HG03159 (cell line): ENCODE results near the gene SRRD.
"Not testable (repeated sequence)": the region's sequence is repeated elsewhere in the genome, so short reads cannot be mapped to it uniquely, and the experiment has no call there.

ENCODE experiments used
- ATAC-seq: cut with Tn5 transposase; IDR thresholded peaks from one replicate; pipeline ENCODE4 v1.9.1; 2021; ENCODE audit warnings: mild to moderate bottlenecking, moderate library complexity; ENCODE audit not compliant: unreplicated experiment

The SRRD gene, protein sequence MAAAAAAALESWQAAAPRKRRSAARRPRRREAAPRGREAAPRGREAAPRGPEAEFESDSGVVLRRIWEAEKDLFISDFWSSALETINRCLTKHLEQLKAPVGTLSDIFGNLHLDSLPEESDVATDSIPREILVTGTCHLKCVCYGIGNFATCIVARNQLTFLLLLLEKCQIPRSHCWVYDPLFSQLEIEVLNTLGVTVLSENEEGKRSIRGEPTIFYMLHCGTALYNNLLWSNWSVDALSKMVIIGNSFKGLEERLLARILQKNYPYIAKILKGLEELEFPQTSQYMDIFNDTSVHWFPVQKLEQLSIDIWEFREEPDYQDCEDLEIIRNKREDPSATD

GRCh38 chr22:26483439-26484359, at the start of gene SRRD, which contains the start of gene HPS4:
SRRD (plus strand) TSS chr22:26483877; CDS start chr22:26483891, 14 bp downstream.
HPS4 (minus strand) TSS chr22:26483783; CDS start chr22:26481762, 2,021 bp downstream.
- peak; percentile 59 for ATAC-seq

DNA sequence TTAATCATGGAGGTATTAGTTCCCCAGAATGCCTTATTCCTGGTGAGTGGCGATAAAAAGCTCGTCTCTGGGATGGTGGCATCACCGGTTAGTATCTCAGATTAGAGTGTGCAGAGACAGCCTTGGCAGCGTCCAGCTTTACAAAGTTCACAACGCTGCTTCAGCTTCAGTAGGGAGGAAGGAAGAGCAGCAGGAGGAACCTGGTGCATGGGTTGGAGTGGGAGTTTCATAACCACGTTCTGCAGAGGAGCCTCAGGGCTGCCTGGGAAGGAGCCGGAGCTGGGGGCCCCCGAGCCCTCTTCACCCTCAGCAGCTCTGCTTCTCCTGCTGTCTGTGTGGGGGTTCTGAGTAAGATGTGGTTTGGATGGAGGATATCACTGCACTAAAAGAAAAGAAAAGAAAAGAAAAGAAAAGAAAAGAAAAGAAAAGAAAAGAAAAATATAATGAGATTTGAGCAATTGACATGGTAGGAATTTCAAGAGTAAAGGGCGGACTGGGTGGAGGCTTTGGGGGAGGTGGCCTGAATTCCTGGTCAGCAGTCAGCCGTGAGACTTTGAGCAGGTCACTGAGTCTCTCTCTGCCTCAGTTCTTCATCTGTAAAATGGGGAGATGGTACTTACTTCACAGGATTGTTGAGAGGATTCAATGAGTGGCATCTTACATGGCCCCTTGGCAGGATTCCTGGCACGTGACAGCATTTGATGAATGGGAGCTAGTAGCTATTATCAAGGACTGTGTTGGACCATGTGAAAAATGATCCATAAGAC, 48.2 kb upstream of the SRRD start:
- no peak for ATAC-seq

DNA sequence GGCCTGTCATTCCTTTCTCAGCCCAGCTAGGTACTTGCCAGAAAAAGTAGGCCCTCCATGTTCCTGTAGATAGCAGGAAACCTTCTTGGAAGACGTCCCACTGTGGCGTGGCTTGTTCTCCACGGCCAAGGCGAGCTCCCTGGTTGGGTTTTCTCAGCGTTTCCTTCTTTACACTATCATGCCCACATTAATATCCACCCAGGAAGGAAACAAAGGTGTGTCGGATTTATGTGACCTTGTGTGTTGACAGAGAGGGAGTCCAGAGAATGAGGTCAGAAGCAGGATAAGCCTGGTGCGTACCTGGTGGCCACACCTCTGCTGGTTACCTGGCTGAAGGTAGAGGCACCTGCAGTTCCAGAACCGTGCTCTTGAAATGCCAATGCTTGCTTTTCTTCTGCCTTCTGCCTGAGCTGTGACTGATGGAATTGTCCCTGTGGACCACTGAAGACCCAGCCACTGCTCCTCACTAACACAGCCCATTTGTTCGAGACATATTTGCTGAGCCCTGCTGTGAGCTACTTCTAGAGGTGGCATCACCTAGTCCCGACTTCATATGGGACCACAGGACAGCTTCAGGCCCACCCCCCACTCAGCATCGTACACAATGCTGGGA, 46.7 kb upstream of the SRRD start:
- ATAC-seq: no peak

GRCh38 chr22:26437694-26438392, 45.8 kb upstream of the SRRD start:
- no peak for ATAC-seq

GRCh38 chr22:26438776-26439175, 44.9 kb upstream of the SRRD start:
- ATAC-seq: not testable (repeated sequence)

- ATAC-seq: no peak
Measured at GRCh38 chr22:26439559-26439958, 44.1 kb upstream of the SRRD start.

GRCh38 chr22:26442086-26442756, 41.5 kb upstream of the SRRD start:
- ATAC-seq: no peak

DNA sequence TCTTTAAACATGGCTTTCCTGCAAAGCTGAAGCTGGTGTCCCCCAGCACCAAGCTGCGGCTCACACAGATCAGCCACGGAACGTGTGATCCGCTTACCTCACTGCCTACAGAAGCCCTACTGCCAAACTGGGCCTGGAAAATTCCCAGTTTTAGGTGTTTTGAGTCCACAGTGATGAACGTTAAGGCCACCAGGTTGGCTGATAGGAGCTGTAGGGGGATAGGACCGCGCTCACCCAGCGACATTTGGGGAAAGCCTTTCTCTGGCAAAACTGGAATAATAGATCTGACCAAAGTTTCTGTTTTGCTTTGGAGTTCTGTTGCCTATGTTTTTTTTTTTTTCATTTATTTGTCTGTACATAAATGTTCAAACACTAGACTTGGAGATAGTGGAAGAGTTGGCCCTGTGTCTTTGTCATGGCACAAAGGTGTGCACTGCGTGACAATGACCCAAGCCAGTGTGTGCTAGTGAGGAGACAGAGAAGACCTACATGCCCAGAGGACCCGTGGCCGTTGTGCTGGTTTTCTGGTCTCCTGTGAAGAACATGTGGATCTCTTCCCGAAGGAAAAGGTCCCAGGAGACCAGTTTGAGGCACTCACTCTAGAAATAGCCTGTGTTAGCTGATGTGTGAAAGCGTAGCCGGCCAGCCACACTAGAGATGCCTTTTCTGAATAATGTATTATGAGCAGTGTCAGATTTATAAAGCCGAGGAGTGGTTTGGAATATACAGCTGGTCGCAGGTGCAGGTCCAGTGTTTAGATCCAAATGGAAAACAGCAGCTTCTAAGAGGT, 39.6 kb upstream of the SRRD start:
- ATAC-seq: no peak

GRCh38 chr22:26444777-26445176, 38.9 kb upstream of the SRRD start:
- ATAC-seq: no peak

- no peak for ATAC-seq
Measured at GRCh38 chr22:26445577-26446275, 38.0 kb upstream of the SRRD start.

- no peak for ATAC-seq
Measured at GRCh38 chr22:26446808-26447515, 36.7 kb upstream of the SRRD start.

GRCh38 chr22:26447584-26448329, 35.9 kb upstream of the SRRD start:
- ATAC-seq: no peak

DNA sequence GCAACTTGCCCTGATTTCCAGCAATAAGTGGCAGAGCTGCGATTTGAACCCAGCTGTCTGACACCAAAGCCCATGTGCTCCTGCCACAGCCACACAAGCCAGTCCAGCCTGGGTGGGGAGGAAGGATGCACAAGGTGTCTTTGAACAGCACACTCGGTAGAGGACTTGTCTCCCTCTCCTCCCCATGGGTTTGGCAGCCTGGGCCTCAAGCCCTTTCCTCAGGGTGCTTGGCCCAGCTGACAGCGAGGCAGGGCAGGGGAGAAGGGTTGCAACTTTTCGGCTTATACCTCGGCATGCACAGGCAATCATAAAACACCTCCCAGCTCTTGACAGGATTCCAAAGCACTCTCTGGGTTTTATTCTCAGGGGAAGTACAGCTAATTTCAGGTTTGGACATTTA, 35.3 kb upstream of the SRRD start:
- ATAC-seq: no peak

- no peak for ATAC-seq
Measured at GRCh38 chr22:26448941-26449340, 34.7 kb upstream of the SRRD start.

GRCh38 chr22:26450453-26451185, 33.1 kb upstream of the SRRD start:
- ATAC-seq: no peak
